Subcutaneous adipose tissue (tissue), 4 donors: ENCODE measurements around the gene KCNH4. TPM values are rescaled to one million over a fixed set of nuclear protein-coding genes. Genes with fewer than 3 reads are reported as not detected.

Experiments
- CTCF ChIP-seq: fragments of 450-650 bp; IDR thresholded peaks from one replicate; pipeline ENCODE4 v1.5.1; 2016; ENCODE audit warnings: low read depth, mild to moderate bottlenecking, control low read depth, antibody characterized with exemption, moderate library complexity
- total RNA-seq, 4 donors: library from RNA; depleted of rRNA; stranded (reverse); fragments of >200 nt; gene quantifications; one replicate each; pipeline ENCODE4 v1.1.0, GENCODE V29; 2016

Gene KCNH4
- total RNA-seq, 4 donors from 2014 or later = 0.16 to 0.34 (median 0.19) TPM; not detected in 1

- TF ChIP-seq CTCF = no peak
Measured at GRCh38 chr17:42122371-42123303, 58.3 kb downstream of the KCNH4 start, which contains the start of gene HSPB9. Gene HSPB9 (plus strand): TSS chr17:42122804. CDS start chr17:42122851, 47 bp downstream.

GRCh38 chr17:42120770-42121769 is 59.9 kb downstream of the KCNH4 start, which contains the start of gene KAT2A:
Gene KAT2A (minus strand): TSS chr17:42121367. CDS start chr17:42121304, 63 bp downstream.
- no peak for TF ChIP-seq CTCF

- TF ChIP-seq CTCF = no peak
Measured at GRCh38 chr17:42120161-42120769, 60.7 kb downstream of the KCNH4 start.

- no peak for TF ChIP-seq CTCF
Measured at GRCh38 chr17:42119301-42119700, 61.6 kb downstream of the KCNH4 start.

GRCh38 chr17:42118545-42118944 is 62.4 kb downstream of the KCNH4 start:
- no peak for TF ChIP-seq CTCF

GRCh38 chr17:42118126-42118510 is 62.8 kb downstream of the KCNH4 start:
- no peak for TF ChIP-seq CTCF
